Fibroblast of pulmonary artery (primary cell): ENCODE measurements around the gene BICDL1.

Source experiments
- DNase-seq: peaks from one replicate; pipeline ENCODE4 v3.0.0-alpha.2; 2010; ENCODE audit warnings: low read depth
- H3K4me3 ChIP-seq: replicated peaks from 2 replicates; pipeline ENCODE4 v1.5.1; 2011; ENCODE audit warnings: low read depth, mild to moderate bottlenecking, control low read depth, low read length, moderate library complexity
- TF ChIP-seq, protein P1 (sequence below): IDR thresholded peaks from 2 replicates; pipeline ENCODE4 v1.5.1; 2011; ENCODE audit warnings: mild to moderate bottlenecking, control low read depth, low read length, inconsistent platforms; ENCODE audit errors: missing control alignments

The BICDL1 gene

DNA sequence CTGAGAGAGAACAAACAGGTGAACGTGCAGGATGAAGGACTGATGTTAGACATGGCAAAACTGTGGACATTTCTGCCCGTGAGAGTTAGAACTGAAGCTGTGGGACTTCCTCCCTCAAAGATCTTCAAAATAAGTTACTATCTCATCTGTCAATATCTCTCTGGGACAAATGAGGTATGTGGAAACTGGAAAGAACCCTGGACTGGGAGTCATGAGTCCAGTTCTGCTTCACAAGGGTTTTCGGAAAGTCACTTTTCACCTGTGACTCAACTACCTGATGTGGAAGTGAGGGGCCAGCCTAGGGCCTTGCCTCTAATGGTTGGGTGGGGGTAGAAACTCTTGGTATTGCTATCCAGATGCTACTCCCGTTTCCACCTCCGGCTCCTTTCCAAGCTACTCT is 80.2 kb downstream of the BICDL1 start:
- DNase-seq = no peak
- TF ChIP-seq, protein P1, sequence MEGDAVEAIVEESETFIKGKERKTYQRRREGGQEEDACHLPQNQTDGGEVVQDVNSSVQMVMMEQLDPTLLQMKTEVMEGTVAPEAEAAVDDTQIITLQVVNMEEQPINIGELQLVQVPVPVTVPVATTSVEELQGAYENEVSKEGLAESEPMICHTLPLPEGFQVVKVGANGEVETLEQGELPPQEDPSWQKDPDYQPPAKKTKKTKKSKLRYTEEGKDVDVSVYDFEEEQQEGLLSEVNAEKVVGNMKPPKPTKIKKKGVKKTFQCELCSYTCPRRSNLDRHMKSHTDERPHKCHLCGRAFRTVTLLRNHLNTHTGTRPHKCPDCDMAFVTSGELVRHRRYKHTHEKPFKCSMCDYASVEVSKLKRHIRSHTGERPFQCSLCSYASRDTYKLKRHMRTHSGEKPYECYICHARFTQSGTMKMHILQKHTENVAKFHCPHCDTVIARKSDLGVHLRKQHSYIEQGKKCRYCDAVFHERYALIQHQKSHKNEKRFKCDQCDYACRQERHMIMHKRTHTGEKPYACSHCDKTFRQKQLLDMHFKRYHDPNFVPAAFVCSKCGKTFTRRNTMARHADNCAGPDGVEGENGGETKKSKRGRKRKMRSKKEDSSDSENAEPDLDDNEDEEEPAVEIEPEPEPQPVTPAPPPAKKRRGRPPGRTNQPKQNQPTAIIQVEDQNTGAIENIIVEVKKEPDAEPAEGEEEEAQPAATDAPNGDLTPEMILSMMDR = no peak
- no peak overlapping the region for H3K4me3 ChIP-seq

DNA sequence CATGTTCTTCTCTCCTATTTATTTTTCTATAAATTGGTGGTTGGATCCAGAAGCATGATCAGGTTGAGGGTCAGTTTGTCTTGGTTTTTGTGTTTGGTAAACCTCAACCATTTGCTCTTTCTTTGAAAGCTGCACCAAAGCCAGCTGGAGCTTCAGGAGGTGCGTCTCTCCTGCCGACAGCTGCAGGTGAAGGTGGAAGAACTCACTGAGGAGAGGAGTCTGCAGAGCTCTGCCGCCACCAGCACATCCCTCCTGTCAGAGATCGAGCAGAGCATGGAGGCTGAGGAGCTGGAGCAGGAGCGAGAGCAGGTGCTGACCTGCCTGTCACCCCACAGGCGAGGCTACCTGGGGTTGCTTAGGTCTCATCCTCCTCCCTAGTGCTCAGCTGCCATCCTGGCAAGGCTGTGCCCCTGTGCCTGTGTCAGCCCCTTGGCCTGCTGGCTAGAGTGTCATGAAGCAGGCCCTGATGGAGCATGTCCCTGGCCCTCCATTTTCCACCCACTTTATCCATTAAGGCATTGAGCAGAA is 82.5 kb downstream of the BICDL1 start:
- no peak for DNase-seq
- TF ChIP-seq, protein P1 = no peak
- no peak overlapping the region for H3K4me3 ChIP-seq

DNA sequence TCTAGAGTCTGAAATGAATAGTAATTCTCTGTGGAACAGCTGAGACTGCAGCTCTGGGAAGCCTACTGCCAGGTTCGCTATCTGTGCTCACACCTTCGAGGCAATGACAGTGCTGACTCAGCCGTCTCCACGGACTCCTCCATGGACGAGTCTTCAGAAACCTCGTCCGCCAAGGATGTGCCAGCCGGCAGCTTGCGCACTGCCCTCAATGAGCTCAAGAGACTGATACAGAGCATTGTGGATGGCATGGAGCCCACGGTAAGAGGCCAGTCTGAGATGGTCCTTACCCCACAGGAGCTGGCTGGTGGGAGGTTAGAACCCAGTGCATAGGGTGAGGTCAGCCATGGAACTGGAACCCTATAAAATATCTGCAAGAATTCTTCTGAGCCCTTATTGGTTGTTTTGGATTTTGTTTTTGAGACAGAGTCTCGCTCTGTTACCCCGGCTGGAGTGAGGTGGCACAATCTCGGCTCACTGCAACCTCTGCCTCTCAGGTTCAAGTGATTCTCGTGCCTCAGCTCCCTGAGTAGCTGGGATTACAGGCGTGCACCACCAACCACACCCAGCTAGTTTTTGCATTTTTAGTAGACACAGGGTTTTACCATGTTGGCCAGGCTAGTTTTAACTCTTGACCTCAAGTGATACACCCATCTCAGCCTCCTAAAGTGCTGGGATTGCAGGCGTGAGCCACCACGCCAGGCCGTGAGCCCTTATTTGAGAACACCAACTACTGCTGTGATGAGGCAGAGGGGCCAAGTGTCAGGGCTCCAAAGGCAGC is 83.6 kb downstream of the BICDL1 start:
- no peak overlapping the region for H3K4me3 ChIP-seq
- no peak for DNase-seq
- TF ChIP-seq, protein P1 = no peak

DNA sequence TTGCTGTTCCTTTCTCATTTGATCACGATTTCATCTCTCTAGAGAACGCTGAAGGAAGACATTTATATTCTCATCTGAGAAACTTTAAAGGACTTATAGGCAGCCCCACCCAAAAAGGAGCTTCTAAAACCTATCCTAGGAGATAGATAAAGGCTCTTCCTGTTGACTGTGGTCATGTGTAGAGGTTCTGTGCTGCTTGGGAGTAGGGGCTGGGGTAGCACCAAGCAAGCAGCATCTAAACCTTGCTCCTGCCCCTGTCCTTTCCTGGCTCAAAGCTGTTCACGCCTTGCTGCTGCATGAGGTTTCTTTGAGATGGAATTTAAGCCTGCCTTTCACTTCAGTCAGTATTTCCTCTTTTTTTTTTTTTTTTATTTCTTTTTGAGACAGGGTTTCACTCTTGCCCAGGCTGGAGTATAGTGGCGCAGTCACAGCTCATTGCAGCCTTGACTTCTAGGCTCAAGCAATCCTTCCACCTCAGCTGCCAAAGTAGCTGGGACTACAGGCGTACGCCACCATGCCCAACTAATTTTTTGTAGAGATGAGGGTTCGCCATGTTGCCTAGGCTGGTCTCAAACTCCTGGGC is 86.1 kb downstream of the BICDL1 start:
- no peak for DNase-seq
- no peak overlapping the region for H3K4me3 ChIP-seq
- TF ChIP-seq, protein P1 = no peak

DNA sequence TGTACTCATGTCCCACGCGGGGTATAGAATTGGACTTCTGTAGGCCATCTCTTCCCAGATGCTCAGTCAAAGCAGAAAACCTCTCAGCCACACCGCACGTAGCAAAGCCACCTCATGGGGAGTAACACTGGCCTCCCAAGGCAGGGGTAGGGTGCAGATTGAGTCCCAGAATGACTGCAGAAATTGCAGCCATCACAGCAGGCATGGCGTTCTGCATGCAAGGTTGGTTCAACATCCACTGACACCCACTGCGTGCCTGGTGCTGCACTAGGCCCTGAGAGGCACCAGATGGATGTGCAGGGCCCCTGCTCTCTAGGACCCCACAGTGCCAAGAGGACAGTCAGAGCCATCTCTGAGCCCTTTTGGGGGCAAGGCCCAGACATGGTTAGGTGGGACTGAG is 87.6 kb downstream of the BICDL1 start:
- TF ChIP-seq, protein P1 = no peak
- H3K4me3 ChIP-seq = no peak overlapping the region
- no peak for DNase-seq

DNA sequence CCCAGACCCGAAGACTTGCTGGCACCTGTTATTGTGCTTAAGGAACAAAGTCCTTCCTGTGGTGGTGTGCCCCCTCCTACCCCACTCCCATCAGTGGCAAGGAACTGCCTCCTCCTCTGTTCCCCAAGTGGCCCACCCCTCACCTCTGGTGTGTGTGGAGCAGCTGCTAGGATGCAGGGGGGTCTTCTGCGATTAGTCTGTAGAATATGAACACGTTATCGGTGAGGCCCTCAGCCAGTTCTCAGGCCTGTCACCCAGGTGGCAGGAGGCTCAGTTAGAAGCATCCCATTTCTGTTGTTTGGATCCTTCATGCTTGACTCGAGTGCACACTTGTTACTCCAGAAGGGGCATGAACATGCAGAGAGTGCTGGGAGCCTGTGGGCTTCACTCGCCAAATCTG is 88.2 kb downstream of the BICDL1 start:
- DNase-seq = no peak
- TF ChIP-seq, protein P1 = no peak
- H3K4me3 ChIP-seq = no peak overlapping the region
